GM20000 (cell line): ENCODE measurements around the gene SLC35B2.

Experiments used
- DNase-seq: peaks from one replicate; pipeline ENCODE4 v3.0.0; 2012; ENCODE audit warnings: low spot score
- CTCF ChIP-seq: IDR thresholded peaks from 2 replicates; pipeline ENCODE4 v1.5.1; 2012; ENCODE audit warnings: mild to moderate bottlenecking, control low read depth; ENCODE audit errors: extremely low read depth, missing control alignments

Gene SLC35B2

GRCh38 chr6:44257025-44257752, at the start of gene SLC35B2:
SLC35B2 (minus strand) TSS chr6:44257528; CDS start chr6:44257410, 118 bp downstream.
- DNase-seq, result peak; percentile 89
- peak; percentile 73 for TF ChIP-seq CTCF

- DNase-seq, result no peak
- TF ChIP-seq CTCF, result no peak
Measured at GRCh38 chr6:44306710-44307109, 49.4 kb upstream of the SLC35B2 start.

- no peak for DNase-seq
- no peak for TF ChIP-seq CTCF
Measured at GRCh38 chr6:44305200-44305725, 47.9 kb upstream of the SLC35B2 start.

- DNase-seq, result peak; percentile 71
- TF ChIP-seq CTCF, result peak; percentile 66
Measured at GRCh38 chr6:44304282-44305199, 47.2 kb upstream of the SLC35B2 start.

GRCh38 chr6:44303842-44304241, 46.5 kb upstream of the SLC35B2 start:
- no peak for DNase-seq
- TF ChIP-seq CTCF, result no peak

- DNase-seq, result no peak
- TF ChIP-seq CTCF, result no peak
Measured at GRCh38 chr6:44302856-44303255, 45.5 kb upstream of the SLC35B2 start.
